ENCODE data around the gene EPHB1. TPM values are rescaled to one million over a fixed set of nuclear protein-coding genes. Genes with fewer than 3 reads are reported as not detected.

EPHB1 gene
- total RNA-seq, 1 experiment from 2014 or later = 0.73 TPM

- peaks cover 23% of the 10 kb centered on the region for H3K9me3 Mint-ChIP-seq (ENCODE audit: low read depth, unreplicated experiment)
- no TSS peak for BruUV-seq (replicated peaks)
- no peak overlapping the region for H3K4me3 Mint-ChIP-seq (ENCODE audit: low read depth, unreplicated experiment)
- no peak overlapping the region for H3K27ac Mint-ChIP-seq (ENCODE audit: unreplicated experiment)
- TF ChIP-seq CTCF (IDR thresholded peaks at IDR 0.05; ENCODE audit: unreplicated experiment) = no peak
- H3K36me3 Mint-ChIP-seq (ENCODE audit: insufficient read depth, unreplicated experiment) = no peaks in the 10 kb centered on the region
- H3K4me1 Mint-ChIP-seq (ENCODE audit: low read depth, unreplicated experiment) = no peaks in the 10 kb centered on the region
- CTCF ChIA-PET = no interaction called here
- DNase-seq = no peak
- H3K27me3 Mint-ChIP-seq (ENCODE audit: unreplicated experiment) = no peaks in the 10 kb centered on the region
- intact Hi-C loops (cut with micrococcal nuclease; ENCODE audit: unreplicated experiment) = no loop called here
These were observed 386.3 kb downstream of the EPHB1 start for GRCh38 chr3:135181408-135181807.

GRCh38 chr3:135182364-135182998 is 387.4 kb downstream of the EPHB1 start:
- no peak for TF ChIP-seq CTCF (IDR thresholded peaks at IDR 0.05; ENCODE audit: unreplicated experiment)
- Mint-ChIP-seq H3K4me1 (ENCODE audit: low read depth, unreplicated experiment) (no peaks in the 10 kb centered on the region), H3K36me3 (ENCODE audit: insufficient read depth, unreplicated experiment) (no peaks in the 10 kb centered on the region), H3K4me3 (ENCODE audit: low read depth, unreplicated experiment) (no peak overlapping the region), H3K27ac (ENCODE audit: unreplicated experiment) (no peak overlapping the region), H3K27me3 (ENCODE audit: unreplicated experiment) (no peaks in the 10 kb centered on the region), H3K9me3 (ENCODE audit: low read depth, unreplicated experiment) (peaks cover 24% of the 10 kb centered on the region)
- no peak for DNase-seq
- intact Hi-C loops (cut with micrococcal nuclease; ENCODE audit: unreplicated experiment) = no loop called here
- no TSS peak for BruUV-seq (replicated peaks)
- CTCF ChIA-PET = no interaction called here

- H3K36me3 Mint-ChIP-seq (ENCODE audit: insufficient read depth, unreplicated experiment) = no peaks in the 10 kb centered on the region
- H3K27ac Mint-ChIP-seq (ENCODE audit: unreplicated experiment) = no peak overlapping the region
- CTCF ChIA-PET = no interaction called here
These were observed 395.6 kb downstream of the EPHB1 start for GRCh38 chr3:135190658-135191057.

GRCh38 chr3:135191708-135192107 is 396.6 kb downstream of the EPHB1 start:
- CTCF ChIA-PET = interaction anchor here (0.7 kb wide), 1 partner anchor 241 kb away, joined by 6 read pairs; no protein-coding TSS in a partner anchor
- Mint-ChIP-seq H3K27ac (ENCODE audit: unreplicated experiment) (no peak overlapping the region), H3K9me3 (ENCODE audit: low read depth, unreplicated experiment) (peaks cover 9% of the 10 kb centered on the region), H3K27me3 (ENCODE audit: unreplicated experiment) (no peaks in the 10 kb centered on the region), H3K4me3 (ENCODE audit: low read depth, unreplicated experiment) (no peak overlapping the region), H3K36me3 (ENCODE audit: insufficient read depth, unreplicated experiment) (no peaks in the 10 kb centered on the region), H3K4me1 (ENCODE audit: low read depth, unreplicated experiment) (no peaks in the 10 kb centered on the region)
- DNase-seq = no peak
- no TSS peak for BruUV-seq (replicated peaks)
- intact Hi-C loops (cut with micrococcal nuclease; ENCODE audit: unreplicated experiment) = no loop called here
- no peak for TF ChIP-seq CTCF (IDR thresholded peaks at IDR 0.05; ENCODE audit: unreplicated experiment)

More at GRCh38 chr3:135190658-135191057, 395.6 kb downstream of the EPHB1 start:
- no peak for TF ChIP-seq CTCF (IDR thresholded peaks at IDR 0.05; ENCODE audit: unreplicated experiment)
- Mint-ChIP-seq H3K4me3 (ENCODE audit: low read depth, unreplicated experiment) (no peak overlapping the region), H3K27me3 (ENCODE audit: unreplicated experiment) (no peaks in the 10 kb centered on the region), H3K4me1 (ENCODE audit: low read depth, unreplicated experiment) (no peaks in the 10 kb centered on the region), H3K9me3 (ENCODE audit: low read depth, unreplicated experiment) (peaks cover 8% of the 10 kb centered on the region)
- DNase-seq = no peak
- intact Hi-C loops (cut with micrococcal nuclease; ENCODE audit: unreplicated experiment) = no loop called here
- BruUV-seq (replicated peaks) = no TSS peak

Data from Calu3 (cell line).